ENCODE results near the gene USP53. TPM values are rescaled to one million over a fixed set of nuclear protein-coding genes. Genes with fewer than 3 reads are reported as not detected.
A peak's percentile ranks its signal among the peaks of the same experiment; 100 is the strongest.

Gene USP53
- total and polyA plus RNA-seq, 10 of the 15 experiments (the other 5 are each of a cell fraction or from before 2014, with no cell fraction given): 0.23 to 4.0 (median 2.7) TPM

- Histone ChIP-seq H3K4me2 (ENCODE audit: control insufficient read depth, insufficient read depth) (peak overlapping the region; percentile 64), H3K9me3 (replicated peaks; ENCODE audit: control insufficient read depth, insufficient read depth, low read length) (no peaks in the 10 kb centered on the region; the same call in 2 of the 3 replicates), H3K27ac (ENCODE audit: control insufficient read depth, insufficient read depth) (peak overlapping the region; percentile 77), H3K79me2 (ENCODE audit: control insufficient read depth, insufficient read depth, low read length) (peaks cover 26% of the 10 kb centered on the region), H3K27me3 (replicated peaks in 1 of 2; ENCODE audit: control insufficient read depth in 2 of 2, insufficient read depth in 2 of 2, low read length in 1 of 2) (no peaks in the 10 kb centered on the region), H3K36me3 (ENCODE audit: control insufficient read depth in 2 of 2, insufficient read depth in 2 of 2, low read length in 1 of 2) (no peaks in the 10 kb centered on the region), H3K4me3 (peak overlapping the region; percentile 92), H3K4me1 (ENCODE audit: control insufficient read depth, insufficient read depth, low read length) (no peaks in the 10 kb centered on the region), H3K9ac (ENCODE audit: control insufficient read depth, insufficient read depth, low read length) (peak overlapping the region; percentile 88), H4K20me1 (ENCODE audit: control insufficient read depth, insufficient read depth) (no peaks in the 10 kb centered on the region), H2AFZ (ENCODE audit: control insufficient read depth, low read depth, low read length) (peak overlapping the region; percentile 96)
- in situ Hi-C loops (cut with MboI) (loop anchor here (5.0 to 10.0 kb wide), 3 partner anchors 257 to 758 kb away; no protein-coding TSS in a partner anchor), intact Hi-C loops (cut with micrococcal nuclease; ENCODE audit: unreplicated experiment) (loop anchor here (5.0 kb wide), 2 partner anchors 153 to 753 kb away; no protein-coding TSS in a partner anchor)
- DNase-seq (ENCODE audit: low read depth, low spot score) (peak; percentile 32), FAIRE-seq (no peak), ATAC-seq (peak; percentile 54)
- POLR2A ChIA-PET: interaction anchor here (0.7 to 1.6 kb wide), 4 partner anchors 10 to 62 kb away, joined by 3 to 5 read pairs (median 4); no protein-coding TSS in a partner anchor
- TSS peak; percentile 80 for BruUV-seq (replicated peaks)
- CTCF ChIA-PET: interaction anchor here (0.9 to 3.2 kb wide), 11 partner anchors 8 to 331 kb away, joined by 3 to 18 read pairs (median 4); partner anchors contain the start of genes PDE5A and USP53
- WGBS (ENCODE audit: insufficient coverage, insufficient replicate concordance, low lambda C conversion rate, missing lambda C conversion rate): 2% methylated on average over 9 of the region's 9 CpGs
- TF ChIP-seq PAX5 (IDR thresholded peaks at IDR 0.05; ENCODE audit: borderline replicate concordance, low read depth, low read length): no peak
- 0 out of 2 replicates have a peak, but pooled peaks have one; percentile 31 for TF ChIP-seq MEF2A (IDR thresholded peaks at IDR 0.05; ENCODE audit: insufficient read depth, low read depth, low read length)
- TF ChIP-seq, protein P1, sequence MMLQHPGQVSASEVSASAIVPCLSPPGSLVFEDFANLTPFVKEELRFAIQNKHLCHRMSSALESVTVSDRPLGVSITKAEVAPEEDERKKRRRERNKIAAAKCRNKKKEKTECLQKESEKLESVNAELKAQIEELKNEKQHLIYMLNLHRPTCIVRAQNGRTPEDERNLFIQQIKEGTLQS (IDR thresholded peaks at IDR 0.05; ENCODE audit: borderline replicate concordance, extremely low read depth, low read depth, low read length): no peak
- TF ChIP-seq SREBF2 (IDR thresholded peaks at IDR 0.05; ENCODE audit: low read length): no peak
- TF ChIP-seq POU2F2 (IDR thresholded peaks at IDR 0.05; ENCODE audit: borderline replicate concordance, low read depth, low read length): peak; percentile 40; the same call in 1 of the 3 replicates
- peak; percentile 38; the same call in 1 of the 2 replicates for TF ChIP-seq RUNX3 (IDR thresholded peaks at IDR 0.05; ENCODE audit: low read length)
- TF ChIP-seq NR2C2 (IDR thresholded peaks at IDR 0.05; ENCODE audit: borderline replicate concordance, control insufficient read depth, insufficient read length, low read depth): no peak
- TF ChIP-seq CREM (IDR thresholded peaks at IDR 0.05; ENCODE audit: low read depth): no peak
- TF ChIP-seq JUNB (IDR thresholded peaks at IDR 0.05): no peak
- no peak for TF ChIP-seq IRF4 (IDR thresholded peaks at IDR 0.05; ENCODE audit: low read depth, low read length)
- no peak for TF ChIP-seq POLR2AphosphoS5 (IDR thresholded peaks at IDR 0.05; ENCODE audit: low read length)
- TF ChIP-seq SKIL (IDR thresholded peaks at IDR 0.05; ENCODE audit: low read depth, poor library complexity, severe bottlenecking): no peak
- TF ChIP-seq SRF (IDR thresholded peaks at IDR 0.05; ENCODE audit: low read depth in 2 of 2, low read length in 2 of 2): no peak
- SMC1A ChIA-PET (ENCODE audit: uncharacterized antibody, unreplicated experiment): interaction anchor here (0.6 to 1.9 kb wide), 7 partner anchors 9 to 355 kb away, joined by 3 to 10 read pairs (median 3); partner anchors contain the start of gene USP53
- RAD21 ChIA-PET (ENCODE audit: unreplicated experiment): interaction anchor here (0.9 to 1.4 kb wide), 4 partner anchors 13 to 615 kb away, joined by 3 read pairs; partner anchors contain the start of genes METTL14 and USP53
Measured at GRCh38 chr4:119299741-119300100, 87.2 kb downstream of the USP53 start.

Data from GM12878 (cell line).